ENCODE data around the gene SCGB1C2. TPM values are rescaled to one million over a fixed set of nuclear protein-coding genes. Genes with fewer than 3 reads are reported as not detected.

SCGB1C2 gene
- total RNA-seq, 1 experiment from 2014 or later: not detected

DNA sequence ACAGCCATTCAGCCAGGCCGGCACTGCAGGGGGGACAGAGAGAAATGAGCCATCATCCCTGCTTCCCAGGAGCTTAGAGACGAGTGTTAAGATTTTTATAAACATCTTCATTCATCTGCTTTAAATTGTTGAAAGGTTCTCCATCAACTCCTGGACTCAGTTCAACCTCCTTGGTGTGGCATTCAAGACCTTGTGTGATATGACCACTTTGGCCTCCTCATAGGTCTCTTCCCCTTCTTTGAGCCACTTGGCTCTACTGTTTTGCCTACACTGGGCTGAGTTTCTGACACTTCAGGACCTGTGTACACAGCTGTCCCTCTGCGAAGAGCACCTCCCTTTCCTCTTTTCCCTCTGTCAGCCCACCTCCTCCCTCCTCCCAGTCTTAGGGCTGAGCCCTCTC, 39.8 kb downstream of the SCGB1C2 start:
- ChIA-PET POLR2A (no interaction called here), CTCF (interaction anchor here (0.7 to 2.3 kb wide), 3 partner anchors 13 to 134 kb away, joined by 3 to 10 read pairs (median 4); no protein-coding TSS in a partner anchor)
- no peaks in the 10 kb centered on the region for H3K9me3 Mint-ChIP-seq
- H3K4me1 Mint-ChIP-seq: peaks cover 4% of the 10 kb centered on the region
- no peak overlapping the region for H3K27ac Mint-ChIP-seq
- H3K36me3 Mint-ChIP-seq: no peaks in the 10 kb centered on the region
- H3K4me3 Mint-ChIP-seq: no peak overlapping the region
- TF ChIP-seq SMAD4 (CRISPR knock-in tag; IDR thresholded peaks at IDR 0.05) (no peak), ZNF671 (CRISPR knock-in tag; IDR thresholded peaks at IDR 0.05) (no peak), ZBTB21 (CRISPR knock-in tag; IDR thresholded peaks at IDR 0.05; ENCODE audit: borderline replicate concordance) (no peak), ZNF263 (CRISPR knock-in tag; IDR thresholded peaks at IDR 0.05; ENCODE audit: low read depth) (no peak)
- TF ChIP-seq, protein P1, sequence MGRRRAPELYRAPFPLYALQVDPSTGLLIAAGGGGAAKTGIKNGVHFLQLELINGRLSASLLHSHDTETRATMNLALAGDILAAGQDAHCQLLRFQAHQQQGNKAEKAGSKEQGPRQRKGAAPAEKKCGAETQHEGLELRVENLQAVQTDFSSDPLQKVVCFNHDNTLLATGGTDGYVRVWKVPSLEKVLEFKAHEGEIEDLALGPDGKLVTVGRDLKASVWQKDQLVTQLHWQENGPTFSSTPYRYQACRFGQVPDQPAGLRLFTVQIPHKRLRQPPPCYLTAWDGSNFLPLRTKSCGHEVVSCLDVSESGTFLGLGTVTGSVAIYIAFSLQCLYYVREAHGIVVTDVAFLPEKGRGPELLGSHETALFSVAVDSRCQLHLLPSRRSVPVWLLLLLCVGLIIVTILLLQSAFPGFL (CRISPR knock-in tag; IDR thresholded peaks at IDR 0.05; ENCODE audit: borderline replicate concordance): no peak
- TF ChIP-seq, protein P2, sequence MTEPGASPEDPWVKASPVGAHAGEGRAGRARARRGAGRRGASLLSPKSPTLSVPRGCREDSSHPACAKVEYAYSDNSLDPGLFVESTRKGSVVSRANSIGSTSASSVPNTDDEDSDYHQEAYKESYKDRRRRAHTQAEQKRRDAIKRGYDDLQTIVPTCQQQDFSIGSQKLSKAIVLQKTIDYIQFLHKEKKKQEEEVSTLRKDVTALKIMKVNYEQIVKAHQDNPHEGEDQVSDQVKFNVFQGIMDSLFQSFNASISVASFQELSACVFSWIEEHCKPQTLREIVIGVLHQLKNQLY (CRISPR knock-in tag; IDR thresholded peaks at IDR 0.05): no peak
- TF ChIP-seq, protein P3, sequence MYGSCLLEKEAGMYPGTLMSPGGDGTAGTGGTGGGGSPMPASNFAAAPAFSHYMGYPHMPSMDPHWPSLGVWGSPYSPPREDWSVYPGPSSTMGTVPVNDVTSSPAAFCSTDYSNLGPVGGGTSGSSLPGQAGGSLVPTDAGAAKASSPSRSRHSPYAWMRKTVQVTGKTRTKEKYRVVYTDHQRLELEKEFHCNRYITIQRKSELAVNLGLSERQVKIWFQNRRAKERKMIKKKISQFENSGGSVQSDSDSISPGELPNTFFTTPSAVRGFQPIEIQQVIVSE (CRISPR knock-in tag; IDR thresholded peaks at IDR 0.05; ENCODE audit: borderline replicate concordance): no peak
- TF ChIP-seq, protein P4, sequence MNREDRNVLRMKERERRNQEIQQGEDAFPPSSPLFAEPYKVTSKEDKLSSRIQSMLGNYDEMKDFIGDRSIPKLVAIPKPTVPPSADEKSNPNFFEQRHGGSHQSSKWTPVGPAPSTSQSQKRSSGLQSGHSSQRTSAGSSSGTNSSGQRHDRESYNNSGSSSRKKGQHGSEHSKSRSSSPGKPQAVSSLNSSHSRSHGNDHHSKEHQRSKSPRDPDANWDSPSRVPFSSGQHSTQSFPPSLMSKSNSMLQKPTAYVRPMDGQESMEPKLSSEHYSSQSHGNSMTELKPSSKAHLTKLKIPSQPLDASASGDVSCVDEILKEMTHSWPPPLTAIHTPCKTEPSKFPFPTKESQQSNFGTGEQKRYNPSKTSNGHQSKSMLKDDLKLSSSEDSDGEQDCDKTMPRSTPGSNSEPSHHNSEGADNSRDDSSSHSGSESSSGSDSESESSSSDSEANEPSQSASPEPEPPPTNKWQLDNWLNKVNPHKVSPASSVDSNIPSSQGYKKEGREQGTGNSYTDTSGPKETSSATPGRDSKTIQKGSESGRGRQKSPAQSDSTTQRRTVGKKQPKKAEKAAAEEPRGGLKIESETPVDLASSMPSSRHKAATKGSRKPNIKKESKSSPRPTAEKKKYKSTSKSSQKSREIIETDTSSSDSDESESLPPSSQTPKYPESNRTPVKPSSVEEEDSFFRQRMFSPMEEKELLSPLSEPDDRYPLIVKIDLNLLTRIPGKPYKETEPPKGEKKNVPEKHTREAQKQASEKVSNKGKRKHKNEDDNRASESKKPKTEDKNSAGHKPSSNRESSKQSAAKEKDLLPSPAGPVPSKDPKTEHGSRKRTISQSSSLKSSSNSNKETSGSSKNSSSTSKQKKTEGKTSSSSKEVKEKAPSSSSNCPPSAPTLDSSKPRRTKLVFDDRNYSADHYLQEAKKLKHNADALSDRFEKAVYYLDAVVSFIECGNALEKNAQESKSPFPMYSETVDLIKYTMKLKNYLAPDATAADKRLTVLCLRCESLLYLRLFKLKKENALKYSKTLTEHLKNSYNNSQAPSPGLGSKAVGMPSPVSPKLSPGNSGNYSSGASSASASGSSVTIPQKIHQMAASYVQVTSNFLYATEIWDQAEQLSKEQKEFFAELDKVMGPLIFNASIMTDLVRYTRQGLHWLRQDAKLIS (CRISPR knock-in tag; IDR thresholded peaks at IDR 0.05; ENCODE audit: borderline replicate concordance): no peak
- TF ChIP-seq, protein P5, sequence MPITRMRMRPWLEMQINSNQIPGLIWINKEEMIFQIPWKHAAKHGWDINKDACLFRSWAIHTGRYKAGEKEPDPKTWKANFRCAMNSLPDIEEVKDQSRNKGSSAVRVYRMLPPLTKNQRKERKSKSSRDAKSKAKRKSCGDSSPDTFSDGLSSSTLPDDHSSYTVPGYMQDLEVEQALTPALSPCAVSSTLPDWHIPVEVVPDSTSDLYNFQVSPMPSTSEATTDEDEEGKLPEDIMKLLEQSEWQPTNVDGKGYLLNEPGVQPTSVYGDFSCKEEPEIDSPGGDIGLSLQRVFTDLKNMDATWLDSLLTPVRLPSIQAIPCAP (CRISPR knock-in tag; IDR thresholded peaks at IDR 0.05): no peak
- no peak for ATAC-seq
- peaks cover 27% of the 10 kb centered on the region for H3K27me3 Mint-ChIP-seq (ENCODE audit: low read depth)
- DNase-seq (ENCODE audit: low spot score): no peak

DNA sequence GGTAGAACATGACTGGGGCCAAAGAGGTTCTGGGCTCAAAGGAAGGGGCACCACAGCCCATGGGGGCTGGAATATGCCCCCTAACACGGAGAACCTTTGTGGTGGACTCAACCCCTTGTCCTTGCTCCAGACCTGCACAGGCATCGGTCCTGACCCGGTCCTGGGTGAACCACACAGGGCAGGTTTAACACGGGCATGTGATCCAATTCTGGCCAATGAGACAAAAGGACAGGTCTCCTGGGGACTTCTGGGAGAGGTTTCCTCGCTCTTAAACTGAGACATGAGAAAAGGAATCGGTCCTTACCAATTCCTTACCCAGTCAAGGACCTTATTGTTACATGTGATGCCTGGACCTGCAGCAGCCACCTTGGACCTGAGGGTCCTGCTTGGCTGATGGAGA, 40.4 kb downstream of the SCGB1C2 start:
- H3K4me3 Mint-ChIP-seq: no peak overlapping the region
- POLR2A ChIA-PET: no interaction called here
- no peak for TF ChIP-seq ZNF121 (CRISPR knock-in tag; IDR thresholded peaks at IDR 0.05)
- no peak for TF ChIP-seq ZNF423 (CRISPR knock-in tag; IDR thresholded peaks at IDR 0.05)
- TF ChIP-seq SMAD4 (CRISPR knock-in tag; IDR thresholded peaks at IDR 0.05): no peak
- TF ChIP-seq, protein P6, sequence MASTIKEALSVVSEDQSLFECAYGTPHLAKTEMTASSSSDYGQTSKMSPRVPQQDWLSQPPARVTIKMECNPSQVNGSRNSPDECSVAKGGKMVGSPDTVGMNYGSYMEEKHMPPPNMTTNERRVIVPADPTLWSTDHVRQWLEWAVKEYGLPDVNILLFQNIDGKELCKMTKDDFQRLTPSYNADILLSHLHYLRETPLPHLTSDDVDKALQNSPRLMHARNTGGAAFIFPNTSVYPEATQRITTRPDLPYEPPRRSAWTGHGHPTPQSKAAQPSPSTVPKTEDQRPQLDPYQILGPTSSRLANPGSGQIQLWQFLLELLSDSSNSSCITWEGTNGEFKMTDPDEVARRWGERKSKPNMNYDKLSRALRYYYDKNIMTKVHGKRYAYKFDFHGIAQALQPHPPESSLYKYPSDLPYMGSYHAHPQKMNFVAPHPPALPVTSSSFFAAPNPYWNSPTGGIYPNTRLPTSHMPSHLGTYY (CRISPR knock-in tag; IDR thresholded peaks at IDR 0.05): no peak
- TF ChIP-seq, protein P7, sequence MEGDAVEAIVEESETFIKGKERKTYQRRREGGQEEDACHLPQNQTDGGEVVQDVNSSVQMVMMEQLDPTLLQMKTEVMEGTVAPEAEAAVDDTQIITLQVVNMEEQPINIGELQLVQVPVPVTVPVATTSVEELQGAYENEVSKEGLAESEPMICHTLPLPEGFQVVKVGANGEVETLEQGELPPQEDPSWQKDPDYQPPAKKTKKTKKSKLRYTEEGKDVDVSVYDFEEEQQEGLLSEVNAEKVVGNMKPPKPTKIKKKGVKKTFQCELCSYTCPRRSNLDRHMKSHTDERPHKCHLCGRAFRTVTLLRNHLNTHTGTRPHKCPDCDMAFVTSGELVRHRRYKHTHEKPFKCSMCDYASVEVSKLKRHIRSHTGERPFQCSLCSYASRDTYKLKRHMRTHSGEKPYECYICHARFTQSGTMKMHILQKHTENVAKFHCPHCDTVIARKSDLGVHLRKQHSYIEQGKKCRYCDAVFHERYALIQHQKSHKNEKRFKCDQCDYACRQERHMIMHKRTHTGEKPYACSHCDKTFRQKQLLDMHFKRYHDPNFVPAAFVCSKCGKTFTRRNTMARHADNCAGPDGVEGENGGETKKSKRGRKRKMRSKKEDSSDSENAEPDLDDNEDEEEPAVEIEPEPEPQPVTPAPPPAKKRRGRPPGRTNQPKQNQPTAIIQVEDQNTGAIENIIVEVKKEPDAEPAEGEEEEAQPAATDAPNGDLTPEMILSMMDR (IDR thresholded peaks at IDR 0.05): no peak
- no peak for TF ChIP-seq NR1H2 (CRISPR knock-in tag; IDR thresholded peaks at IDR 0.05)
- TF ChIP-seq NFATC4 (CRISPR knock-in tag; IDR thresholded peaks at IDR 0.05): no peak
- TF ChIP-seq, protein P8, sequence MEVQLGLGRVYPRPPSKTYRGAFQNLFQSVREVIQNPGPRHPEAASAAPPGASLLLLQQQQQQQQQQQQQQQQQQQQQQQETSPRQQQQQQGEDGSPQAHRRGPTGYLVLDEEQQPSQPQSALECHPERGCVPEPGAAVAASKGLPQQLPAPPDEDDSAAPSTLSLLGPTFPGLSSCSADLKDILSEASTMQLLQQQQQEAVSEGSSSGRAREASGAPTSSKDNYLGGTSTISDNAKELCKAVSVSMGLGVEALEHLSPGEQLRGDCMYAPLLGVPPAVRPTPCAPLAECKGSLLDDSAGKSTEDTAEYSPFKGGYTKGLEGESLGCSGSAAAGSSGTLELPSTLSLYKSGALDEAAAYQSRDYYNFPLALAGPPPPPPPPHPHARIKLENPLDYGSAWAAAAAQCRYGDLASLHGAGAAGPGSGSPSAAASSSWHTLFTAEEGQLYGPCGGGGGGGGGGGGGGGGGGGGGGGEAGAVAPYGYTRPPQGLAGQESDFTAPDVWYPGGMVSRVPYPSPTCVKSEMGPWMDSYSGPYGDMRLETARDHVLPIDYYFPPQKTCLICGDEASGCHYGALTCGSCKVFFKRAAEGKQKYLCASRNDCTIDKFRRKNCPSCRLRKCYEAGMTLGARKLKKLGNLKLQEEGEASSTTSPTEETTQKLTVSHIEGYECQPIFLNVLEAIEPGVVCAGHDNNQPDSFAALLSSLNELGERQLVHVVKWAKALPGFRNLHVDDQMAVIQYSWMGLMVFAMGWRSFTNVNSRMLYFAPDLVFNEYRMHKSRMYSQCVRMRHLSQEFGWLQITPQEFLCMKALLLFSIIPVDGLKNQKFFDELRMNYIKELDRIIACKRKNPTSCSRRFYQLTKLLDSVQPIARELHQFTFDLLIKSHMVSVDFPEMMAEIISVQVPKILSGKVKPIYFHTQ (CRISPR knock-in tag; IDR thresholded peaks at IDR 0.05): no peak
- no peak for TF ChIP-seq GTF2I (CRISPR knock-in tag; conservative IDR thresholded peaks at IDR 0.05)
- TF ChIP-seq, protein P3 (CRISPR knock-in tag; IDR thresholded peaks at IDR 0.05; ENCODE audit: borderline replicate concordance): no peak
- TF ChIP-seq CREM (CRISPR knock-in tag; IDR thresholded peaks at IDR 0.05): no peak
- TF ChIP-seq JAZF1 (CRISPR knock-in tag; IDR thresholded peaks at IDR 0.05): no peak
- no peak for TF ChIP-seq MYBL2 (CRISPR knock-in tag; IDR thresholded peaks at IDR 0.05)
- no peak for TF ChIP-seq NFYB (CRISPR knock-in tag; conservative IDR thresholded peaks at IDR 0.05; ENCODE audit: low read depth)
- TF ChIP-seq SMAD3 (CRISPR knock-in tag; IDR thresholded peaks at IDR 0.05; ENCODE audit: borderline replicate concordance): no peak
- H3K27me3 Mint-ChIP-seq (ENCODE audit: low read depth): peaks cover 33% of the 10 kb centered on the region
- no peak overlapping the region for H3K27ac Mint-ChIP-seq
- H3K4me1 Mint-ChIP-seq: peaks cover 9% of the 10 kb centered on the region
- CTCF ChIA-PET: no interaction called here
- no peaks in the 10 kb centered on the region for H3K9me3 Mint-ChIP-seq
- no peaks in the 10 kb centered on the region for H3K36me3 Mint-ChIP-seq
- no peak for DNase-seq (ENCODE audit: low spot score)
- ATAC-seq: no peak

Measured in WTC11 (cell line).